ENCODE results near the gene LYPLAL1. TPM values are rescaled to one million over a fixed set of nuclear protein-coding genes. Genes with fewer than 3 reads are reported as not detected.

LYPLAL1 gene
- total RNA-seq, 1 experiment from 2014 or later: 40.0 TPM

DNA sequence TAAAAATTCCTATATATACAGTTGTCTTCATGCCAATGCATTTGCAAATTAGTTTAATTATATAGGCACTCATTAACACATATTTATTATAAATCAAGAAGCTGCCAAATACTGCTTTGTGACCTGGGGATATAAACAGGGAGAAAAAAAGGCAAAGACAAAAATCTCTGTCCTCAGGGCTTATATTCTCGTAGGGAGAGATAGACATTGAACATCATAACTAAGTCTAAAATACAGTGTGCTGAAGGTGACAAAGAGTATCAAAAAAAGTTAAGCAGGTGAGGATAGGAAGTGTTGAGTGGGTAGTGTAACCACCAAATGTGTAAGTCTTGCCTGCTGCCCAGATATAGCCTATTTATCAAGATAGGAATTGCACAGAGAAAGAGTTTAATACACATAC lies 40.7 kb upstream of the LYPLAL1 start:
- Histone ChIP-seq H3K4me1 (ENCODE audit: control insufficient read depth in 1 of 2, insufficient read depth in 2 of 2, low read length in 2 of 2) (no peaks in the 10 kb centered on the region), H3K27me3 (ENCODE audit: insufficient read depth, low read length) (no peaks in the 10 kb centered on the region), H2AFZ (ENCODE audit: low read depth, low read length, poor library complexity, severe bottlenecking) (no peak overlapping the region), H3K79me2 (ENCODE audit: insufficient read depth, low read length) (no peaks in the 10 kb centered on the region), H3K36me3 (ENCODE audit: control insufficient read depth in 1 of 2, insufficient read depth in 2 of 2, low read length in 2 of 2) (no peaks in the 10 kb centered on the region), H4K20me1 (ENCODE audit: insufficient read depth) (no peaks in the 10 kb centered on the region), H3K27ac (ENCODE audit: low read depth, low read length) (no peak overlapping the region), H3K4me2 (ENCODE audit: low read length) (no peak overlapping the region), H3K9me2 (ENCODE audit: insufficient read depth) (no peaks in the 10 kb centered on the region), H3K9me3 (ENCODE audit: control insufficient read depth in 1 of 2, insufficient read depth in 1 of 2, low read depth in 1 of 2, low read length in 2 of 2) (no peaks in the 10 kb centered on the region), H3K4me3 (replicated peaks in 1 of 2; ENCODE audit: low read depth in 1 of 2, low read length in 2 of 2) (no peak overlapping the region), H3K9ac (ENCODE audit: low read length) (no peak overlapping the region)
- intact Hi-C loops (cut with micrococcal nuclease): no loop called here
- no TSS peak for BruUV-seq (replicated peaks)
- POLR2A ChIA-PET: no interaction called here
- ATAC-seq (no peak), DNase-seq (ENCODE audit: low read depth, low spot score) (no peak)
- RAD21 ChIA-PET (ENCODE audit: low non-redundant PET in 1 of 2, low total read pairs in 2 of 2, uncharacterized antibody in 2 of 2, unreplicated experiment in 2 of 2): no interaction called here
- TF ChIP-seq FOSL1 (IDR thresholded peaks at IDR 0.05; ENCODE audit: low read depth) (no peak), ELF1 (IDR thresholded peaks at IDR 0.05; ENCODE audit: borderline replicate concordance, low read depth) (no peak), CBX3 (IDR thresholded peaks at IDR 0.05; ENCODE audit: low read depth) (no peak), POLR2AphosphoS5 (IDR thresholded peaks at IDR 0.05; ENCODE audit: low read depth, low read length) (no peak), RAD21 (IDR thresholded peaks at IDR 0.05; ENCODE audit: low read depth) (no peak), CEBPB (IDR thresholded peaks at IDR 0.05; ENCODE audit: low read depth) (no peak), ZNF274 (IDR thresholded peaks at IDR 0.05; ENCODE audit: low read depth, low read length) (no peak), SIN3A (IDR thresholded peaks at IDR 0.05; ENCODE audit: low read depth) (no peak)
- TF ChIP-seq, protein P1, sequence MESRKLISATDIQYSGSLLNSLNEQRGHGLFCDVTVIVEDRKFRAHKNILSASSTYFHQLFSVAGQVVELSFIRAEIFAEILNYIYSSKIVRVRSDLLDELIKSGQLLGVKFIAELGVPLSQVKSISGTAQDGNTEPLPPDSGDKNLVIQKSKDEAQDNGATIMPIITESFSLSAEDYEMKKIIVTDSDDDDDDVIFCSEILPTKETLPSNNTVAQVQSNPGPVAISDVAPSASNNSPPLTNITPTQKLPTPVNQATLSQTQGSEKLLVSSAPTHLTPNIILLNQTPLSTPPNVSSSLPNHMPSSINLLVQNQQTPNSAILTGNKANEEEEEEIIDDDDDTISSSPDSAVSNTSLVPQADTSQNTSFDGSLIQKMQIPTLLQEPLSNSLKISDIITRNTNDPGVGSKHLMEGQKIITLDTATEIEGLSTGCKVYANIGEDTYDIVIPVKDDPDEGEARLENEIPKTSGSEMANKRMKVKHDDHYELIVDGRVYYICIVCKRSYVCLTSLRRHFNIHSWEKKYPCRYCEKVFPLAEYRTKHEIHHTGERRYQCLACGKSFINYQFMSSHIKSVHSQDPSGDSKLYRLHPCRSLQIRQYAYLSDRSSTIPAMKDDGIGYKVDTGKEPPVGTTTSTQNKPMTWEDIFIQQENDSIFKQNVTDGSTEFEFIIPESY (IDR thresholded peaks at IDR 0.05; ENCODE audit: extremely low read depth, insufficient replicate concordance, low read length): no peak
- CTCF ChIA-PET: no interaction called here

DNA sequence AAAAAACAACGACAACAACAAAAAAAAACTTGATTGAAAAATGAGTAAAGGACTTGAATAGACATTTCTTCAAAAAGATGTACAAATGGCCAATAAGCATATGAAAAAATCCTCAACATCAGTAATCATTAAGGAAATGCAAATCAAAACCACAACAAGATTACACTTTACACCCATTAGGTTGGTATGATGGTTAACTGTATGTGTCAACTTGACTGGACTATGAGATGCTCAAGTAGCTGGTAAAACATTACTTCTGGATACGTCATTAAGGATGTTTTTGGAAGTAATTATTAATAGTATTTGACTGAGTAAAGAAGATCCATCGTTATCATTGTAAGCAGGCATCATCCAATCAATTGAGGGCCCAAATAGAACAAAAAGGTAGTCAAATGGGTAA lies 34.9 kb upstream of the LYPLAL1 start:
- no peak overlapping the region for H2AFZ ChIP-seq (ENCODE audit: low read depth, low read length, poor library complexity, severe bottlenecking)
- intact Hi-C loops (cut with micrococcal nuclease): no loop called here
- H3K9me2 ChIP-seq (ENCODE audit: insufficient read depth): no peaks in the 10 kb centered on the region
- H4K20me1 ChIP-seq (ENCODE audit: insufficient read depth): no peaks in the 10 kb centered on the region
- no peak overlapping the region for H3K9ac ChIP-seq (ENCODE audit: low read length)
- no peak overlapping the region for H3K4me2 ChIP-seq (ENCODE audit: low read length)
- DNase-seq (ENCODE audit: low read depth, low spot score) (no peak), ATAC-seq (no peak)
- no TSS peak for BruUV-seq (replicated peaks)
- H3K4me1 ChIP-seq (ENCODE audit: control insufficient read depth in 1 of 2, insufficient read depth in 2 of 2, low read length in 2 of 2): no peaks in the 10 kb centered on the region
- no peak overlapping the region for H3K27ac ChIP-seq (ENCODE audit: low read depth, low read length)
- H3K4me3 ChIP-seq (replicated peaks in 1 of 2; ENCODE audit: low read depth in 1 of 2, low read length in 2 of 2): no peak overlapping the region
- H3K9me3 ChIP-seq (ENCODE audit: control insufficient read depth in 1 of 2, insufficient read depth in 1 of 2, low read depth in 1 of 2, low read length in 2 of 2): no peaks in the 10 kb centered on the region
- H3K27me3 ChIP-seq (ENCODE audit: insufficient read depth, low read length): no peaks in the 10 kb centered on the region
- ChIA-PET POLR2A (no interaction called here), RAD21 (ENCODE audit: low non-redundant PET in 1 of 2, low total read pairs in 2 of 2, uncharacterized antibody in 2 of 2, unreplicated experiment in 2 of 2) (no interaction called here), CTCF (no interaction called here)
- TF ChIP-seq EGR1 (IDR thresholded peaks at IDR 0.05; ENCODE audit: low read depth) (no peak), EZH2 (IDR thresholded peaks at IDR 0.05) (no peak), EZH2phosphoT487 (IDR thresholded peaks at IDR 0.05; ENCODE audit: borderline replicate concordance) (no peak), YY1 (IDR thresholded peaks at IDR 0.05; ENCODE audit: extremely low read depth, insufficient replicate concordance, low read depth, low read length) (no peak), ZNF274 (IDR thresholded peaks at IDR 0.05; ENCODE audit: low read depth, low read length) (no peak), ELF1 (IDR thresholded peaks at IDR 0.05; ENCODE audit: borderline replicate concordance, low read depth) (no peak), FOSL1 (IDR thresholded peaks at IDR 0.05; ENCODE audit: low read depth) (no peak), SRF (IDR thresholded peaks at IDR 0.05; ENCODE audit: low read depth) (no peak), POLR2AphosphoS5 (IDR thresholded peaks at IDR 0.05; ENCODE audit: low read depth, low read length) (no peak)
- TF ChIP-seq, protein P1 (IDR thresholded peaks at IDR 0.05; ENCODE audit: extremely low read depth, insufficient replicate concordance, low read length): no peak
- TF ChIP-seq, protein P2, sequence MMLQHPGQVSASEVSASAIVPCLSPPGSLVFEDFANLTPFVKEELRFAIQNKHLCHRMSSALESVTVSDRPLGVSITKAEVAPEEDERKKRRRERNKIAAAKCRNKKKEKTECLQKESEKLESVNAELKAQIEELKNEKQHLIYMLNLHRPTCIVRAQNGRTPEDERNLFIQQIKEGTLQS (IDR thresholded peaks at IDR 0.05): no peak
- TF ChIP-seq, protein P3, sequence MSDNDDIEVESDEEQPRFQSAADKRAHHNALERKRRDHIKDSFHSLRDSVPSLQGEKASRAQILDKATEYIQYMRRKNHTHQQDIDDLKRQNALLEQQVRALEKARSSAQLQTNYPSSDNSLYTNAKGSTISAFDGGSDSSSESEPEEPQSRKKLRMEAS (IDR thresholded peaks at IDR 0.05): no peak
- no peaks in the 10 kb centered on the region for H3K36me3 ChIP-seq (ENCODE audit: control insufficient read depth in 1 of 2, insufficient read depth in 2 of 2, low read length in 2 of 2)
- no peaks in the 10 kb centered on the region for H3K79me2 ChIP-seq (ENCODE audit: insufficient read depth, low read length)
